HG03175 (cell line): Measurements from ENCODE around the gene BUD31.

Experiments
- ATAC-seq: cut with Tn5 transposase; IDR thresholded peaks from one replicate; pipeline ENCODE4 v1.9.1; 2021; ENCODE audit warnings: mild to moderate bottlenecking, moderate library complexity; ENCODE audit not compliant: unreplicated experiment

BUD31 gene

DNA sequence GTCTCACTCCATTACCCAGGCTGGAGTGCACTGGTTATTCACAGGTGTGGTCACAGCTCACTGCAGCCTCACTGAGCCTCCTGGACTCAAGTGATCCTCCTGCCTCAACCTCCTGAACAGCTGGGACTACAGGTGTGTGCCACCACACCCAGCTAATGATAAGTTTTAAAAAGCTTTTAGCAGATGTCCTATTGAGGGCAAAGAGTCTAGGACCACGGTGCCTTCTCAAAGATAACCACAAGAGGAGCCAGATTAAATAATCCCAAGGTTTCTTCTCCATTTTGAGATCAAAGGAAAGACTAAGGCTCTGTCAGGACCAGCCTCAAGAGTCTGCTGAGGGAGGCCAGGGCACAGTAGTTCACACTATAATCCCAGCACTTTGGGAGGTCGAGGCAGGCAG is 52.5 kb downstream of the BUD31 start:
- no peak for ATAC-seq

DNA sequence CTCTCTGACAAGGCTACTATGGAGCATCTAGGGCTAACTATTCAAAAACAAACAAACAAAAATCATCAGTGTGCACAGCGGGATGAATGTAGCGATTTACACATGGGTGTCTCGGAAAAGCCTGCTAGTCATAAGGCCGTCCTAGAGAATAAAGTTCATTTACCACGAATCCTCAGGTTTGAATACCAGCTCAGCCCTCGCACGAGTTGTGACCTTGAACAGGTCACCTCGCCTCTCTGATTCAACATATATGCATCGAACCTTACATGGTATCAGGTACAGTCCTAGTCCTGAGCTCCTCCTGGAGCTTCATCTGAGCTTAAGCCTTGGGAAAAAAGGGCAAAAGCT is 56.6 kb downstream of the BUD31 start:
- ATAC-seq: no peak

- no peak for ATAC-seq
Measured at GRCh38 chr7:99468336-99468918, 59.7 kb downstream of the BUD31 start.
